CD1c-positive myeloid dendritic cell (primary cell): ENCODE results near the gene HCLS1.
"Not testable (repeated sequence)": the region's sequence is repeated elsewhere in the genome, so short reads cannot be mapped to it uniquely, and the experiment has no call there.

Experiments used
- DNase-seq: peaks from one replicate; pipeline ENCODE4 v3.0.0-alpha.2; 2016; ENCODE audit errors: extremely low spot score

Gene HCLS1, protein sequence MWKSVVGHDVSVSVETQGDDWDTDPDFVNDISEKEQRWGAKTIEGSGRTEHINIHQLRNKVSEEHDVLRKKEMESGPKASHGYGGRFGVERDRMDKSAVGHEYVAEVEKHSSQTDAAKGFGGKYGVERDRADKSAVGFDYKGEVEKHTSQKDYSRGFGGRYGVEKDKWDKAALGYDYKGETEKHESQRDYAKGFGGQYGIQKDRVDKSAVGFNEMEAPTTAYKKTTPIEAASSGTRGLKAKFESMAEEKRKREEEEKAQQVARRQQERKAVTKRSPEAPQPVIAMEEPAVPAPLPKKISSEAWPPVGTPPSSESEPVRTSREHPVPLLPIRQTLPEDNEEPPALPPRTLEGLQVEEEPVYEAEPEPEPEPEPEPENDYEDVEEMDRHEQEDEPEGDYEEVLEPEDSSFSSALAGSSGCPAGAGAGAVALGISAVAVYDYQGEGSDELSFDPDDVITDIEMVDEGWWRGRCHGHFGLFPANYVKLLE

DNA sequence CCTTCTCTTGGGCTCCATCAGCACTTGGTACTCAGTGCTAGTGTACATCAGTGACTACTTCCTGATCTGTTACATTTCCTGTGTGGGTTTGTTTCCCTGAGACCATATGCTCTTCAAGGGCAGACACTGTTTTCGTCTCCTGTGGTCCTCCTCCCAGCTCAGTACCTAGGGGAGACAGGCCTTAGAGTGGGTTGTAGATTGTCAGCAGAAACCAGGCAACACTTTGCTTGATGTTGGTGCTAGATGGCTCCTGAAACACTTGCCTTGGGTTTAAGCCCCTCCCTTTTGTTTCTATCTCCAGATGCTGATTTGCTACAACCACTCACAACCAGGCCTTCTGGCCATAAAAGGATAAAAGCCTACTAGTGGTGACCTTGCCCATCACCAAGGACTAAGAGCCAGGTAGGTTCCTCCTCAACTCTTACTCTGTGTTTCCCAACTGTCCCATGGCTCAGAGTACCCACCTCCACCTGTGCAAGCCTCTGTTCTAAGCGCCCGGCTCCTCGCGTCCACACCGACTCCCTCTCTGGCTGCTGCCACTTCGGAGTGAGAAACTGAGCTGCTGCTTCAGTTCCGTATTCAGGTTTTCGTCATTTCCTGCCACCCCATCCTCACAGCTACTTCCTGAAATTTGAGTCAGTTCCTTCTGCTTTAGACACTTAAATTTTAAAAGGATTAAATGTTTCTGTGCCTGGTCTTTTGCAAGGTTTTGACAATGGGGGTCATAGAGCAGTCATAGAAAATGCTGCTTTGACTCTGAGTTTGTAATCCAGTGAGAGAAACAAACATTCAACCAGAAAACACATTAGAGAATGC, at the start of gene HCLS1:
TSS of gene HCLS1 (minus strand) at position 548 of the 816 bp plus-strand sequence. CDS start 2,556 bp downstream, outside the sequence.
- DNase-seq = peak; percentile 88

DNA sequence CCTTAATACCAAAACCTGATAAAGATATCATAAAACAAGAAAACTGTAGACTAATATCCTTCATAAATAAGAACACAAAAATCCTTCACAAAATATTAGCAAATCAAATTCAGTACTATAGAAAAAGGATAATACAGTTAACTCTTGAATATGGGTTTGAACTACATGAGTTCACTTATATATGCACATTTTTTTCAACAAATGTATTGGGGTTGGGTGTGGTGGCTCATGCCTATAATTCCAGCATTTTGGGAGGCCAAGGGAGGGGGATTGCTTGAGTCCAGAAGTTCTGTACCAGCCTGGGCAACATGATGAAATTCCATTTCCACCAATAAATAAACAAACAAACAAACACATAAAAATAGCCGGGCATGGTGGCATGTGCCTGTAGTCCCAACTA, 49.6 kb upstream of the HCLS1 start:
- no peak for DNase-seq

DNA sequence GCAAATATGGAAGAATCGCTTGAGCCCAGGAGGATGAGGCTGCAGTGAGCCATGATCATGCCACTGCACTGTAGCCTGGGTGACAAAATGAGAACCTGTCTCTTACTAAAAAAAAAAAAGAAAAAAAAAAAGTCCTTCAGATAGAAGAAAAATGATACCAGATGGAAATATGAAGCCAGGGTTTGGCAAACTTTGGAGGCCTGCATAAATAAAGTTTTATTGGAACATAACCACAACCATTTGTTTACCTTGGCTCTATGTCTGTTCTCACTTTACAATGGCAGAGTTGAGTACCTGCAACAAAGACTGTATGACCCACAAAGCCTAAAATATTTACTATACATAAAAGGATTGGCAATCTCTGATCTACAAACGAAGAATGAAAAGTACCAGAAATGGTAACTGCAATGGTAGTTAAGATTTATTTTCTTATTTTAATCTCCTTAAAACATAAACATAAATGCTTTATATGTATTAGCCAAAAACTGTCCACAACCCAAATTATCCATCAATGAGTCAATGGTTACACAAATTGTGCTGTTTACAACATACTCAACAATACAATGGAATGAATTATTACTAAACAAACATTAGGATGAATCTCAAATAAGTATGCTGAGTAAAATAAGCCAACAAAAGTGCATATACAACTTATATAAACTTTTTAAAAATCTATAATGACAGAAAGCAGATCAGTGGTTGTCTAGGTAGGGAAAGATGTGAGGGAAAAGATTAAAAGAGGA, 47.0 kb upstream of the HCLS1 start:
- no peak for DNase-seq

DNA sequence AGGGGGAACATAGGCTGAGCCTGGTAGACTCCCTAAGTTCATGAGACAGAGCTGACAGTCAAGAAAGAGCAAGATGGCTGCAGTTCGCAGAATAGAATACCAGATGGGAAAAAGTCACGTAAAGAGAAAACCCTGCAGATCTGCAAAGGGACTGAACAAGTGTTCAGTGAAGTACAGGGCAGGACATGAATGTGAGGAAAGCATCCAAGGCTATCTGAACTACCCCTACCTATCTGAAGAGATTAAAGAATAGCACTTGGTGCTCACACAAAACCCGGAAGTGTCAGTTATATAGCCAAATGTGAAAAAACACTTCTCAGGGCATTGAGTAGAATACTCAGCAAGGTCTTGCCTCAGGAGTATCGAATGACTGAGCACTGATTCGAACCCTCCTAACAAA, 44.8 kb upstream of the HCLS1 start:
- no peak for DNase-seq

DNA sequence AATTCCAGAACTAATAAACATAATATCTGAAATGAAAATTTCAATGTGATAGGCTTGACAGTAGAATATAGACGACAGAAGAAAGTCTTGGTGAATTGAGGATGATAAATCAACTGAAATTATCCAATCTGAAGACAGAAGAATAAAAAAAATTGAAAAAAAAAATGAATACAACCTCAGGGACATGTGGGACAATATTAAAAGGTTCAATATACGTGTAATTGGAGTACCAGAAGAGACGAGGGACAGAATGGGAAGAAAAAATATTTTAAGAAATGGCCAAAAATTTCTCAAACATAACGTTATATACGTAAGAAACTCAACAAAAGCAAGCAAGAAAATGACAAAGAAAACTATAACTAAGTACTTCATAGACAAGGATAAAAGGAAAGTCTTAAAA, 43.3 kb upstream of the HCLS1 start:
- no peak for DNase-seq

DNA sequence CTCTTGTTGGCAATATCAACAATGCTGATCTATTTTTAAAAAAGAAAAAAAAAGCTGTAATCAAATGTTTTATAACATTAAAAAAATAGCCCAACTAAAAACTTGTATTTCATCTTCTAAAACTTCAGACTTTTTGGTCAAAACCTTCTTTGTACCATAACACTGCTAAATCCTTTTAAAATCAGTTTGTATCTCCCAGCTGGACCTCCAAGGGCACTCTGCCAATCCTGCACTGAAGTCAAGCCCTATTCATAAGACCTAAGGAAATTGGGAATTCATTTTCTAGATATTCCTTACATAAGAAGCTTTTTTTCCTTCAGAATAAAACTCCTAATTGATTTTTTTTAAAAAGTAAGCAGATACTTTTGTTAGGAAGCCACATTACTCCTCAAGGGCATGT, 38.2 kb upstream of the HCLS1 start:
- DNase-seq = no peak

DNA sequence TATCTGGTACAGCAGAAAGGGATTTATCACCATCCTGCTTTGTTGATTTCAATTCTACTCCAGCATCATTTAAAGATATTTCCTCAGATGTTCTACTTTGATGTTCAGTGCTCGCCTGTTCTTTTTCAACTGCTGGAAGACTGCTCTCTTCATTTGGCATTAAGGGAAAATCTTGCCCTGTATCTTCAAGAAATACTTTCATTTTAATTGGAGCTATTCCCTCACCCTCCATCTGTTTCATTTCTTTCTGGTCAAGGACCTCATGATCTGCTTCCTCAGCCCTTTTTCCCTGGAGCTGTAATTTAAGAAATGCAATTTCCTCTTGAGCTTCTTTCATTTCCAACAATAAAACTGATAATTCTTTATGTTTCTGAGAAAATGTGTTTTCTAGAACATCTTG, 37.8 kb upstream of the HCLS1 start:
- no peak for DNase-seq

DNA sequence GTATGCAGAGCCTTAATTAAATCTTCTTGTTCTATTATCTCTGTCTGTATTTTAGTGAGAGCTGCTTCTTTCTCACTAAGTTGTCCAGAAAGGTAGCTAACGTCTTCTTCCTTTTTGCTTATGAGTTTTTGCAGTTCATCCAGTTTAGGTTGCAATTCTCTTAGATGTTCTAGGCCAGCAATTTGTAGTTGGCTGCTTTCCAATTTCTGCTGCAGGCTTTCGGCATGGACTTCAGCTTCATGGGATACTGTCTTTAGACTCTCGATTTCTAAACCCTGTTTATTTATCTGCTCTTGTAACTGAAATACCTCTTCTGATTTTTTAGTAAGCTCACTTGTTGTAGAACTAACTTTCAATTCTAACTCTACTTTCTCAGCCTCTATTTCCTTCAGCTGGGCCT, 35.5 kb upstream of the HCLS1 start:
- DNase-seq = no peak

DNA sequence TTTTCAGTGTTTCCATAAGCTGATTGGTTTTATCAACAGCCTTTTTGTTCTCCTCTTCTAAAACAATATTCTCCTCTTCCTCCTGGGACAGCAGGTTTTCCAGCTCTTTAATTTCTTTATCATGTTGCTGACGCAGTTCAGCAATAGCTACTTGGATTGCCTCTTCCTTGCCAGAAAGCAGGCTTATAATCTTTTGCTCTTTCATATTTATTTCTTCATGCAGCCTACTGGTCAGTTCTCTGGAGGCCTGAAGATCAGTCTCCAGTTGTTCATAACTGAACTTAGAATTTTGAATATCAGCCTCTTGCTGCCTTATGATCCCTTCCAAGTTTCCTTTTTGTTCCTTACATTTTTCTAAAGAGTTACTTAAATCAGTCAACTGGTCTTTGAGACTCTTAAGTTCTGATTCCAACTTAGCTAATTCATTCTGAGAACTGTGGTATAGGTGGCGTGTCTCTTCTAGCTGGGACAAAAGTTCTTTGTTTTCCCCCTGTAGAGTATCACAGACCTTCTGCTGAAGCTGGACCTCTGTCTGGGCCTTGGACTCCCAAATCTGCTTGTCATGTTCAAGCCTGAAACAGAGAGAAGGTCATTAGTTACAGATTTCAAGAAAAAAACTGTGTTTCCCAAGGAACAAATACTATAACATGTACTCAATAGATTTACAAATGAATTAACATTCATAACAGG, 31.5 kb upstream of the HCLS1 start:
- DNase-seq = no peak

DNA sequence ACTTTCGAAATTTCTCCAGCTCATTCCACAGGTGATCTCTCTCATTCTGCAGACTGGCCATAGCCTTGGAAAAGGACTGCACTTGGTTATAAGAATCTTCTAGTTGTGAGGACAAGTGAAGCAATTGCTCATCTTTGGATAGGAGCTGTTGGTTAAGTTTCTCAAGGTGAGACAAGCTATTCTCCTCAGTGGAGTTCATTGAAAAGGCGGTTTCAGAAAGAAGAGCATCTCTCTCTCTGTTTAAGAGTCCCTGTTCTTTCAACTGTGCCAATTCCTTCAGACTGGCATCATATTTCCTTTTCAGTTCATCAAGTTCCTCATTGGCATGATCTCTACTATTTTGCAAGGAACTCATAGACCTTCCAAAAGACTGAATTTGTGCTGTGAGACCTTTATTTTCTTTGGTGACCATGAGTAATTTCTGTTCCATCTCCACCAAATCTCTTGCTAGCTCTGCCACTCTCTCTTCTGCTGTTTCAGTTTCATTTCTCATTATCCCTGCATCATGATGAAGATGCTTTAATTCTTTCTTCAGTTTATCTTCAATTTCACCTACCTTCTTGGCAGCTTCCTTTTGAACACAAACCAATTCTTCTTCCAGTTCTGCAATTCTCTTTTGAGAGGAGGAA, 30.2 kb upstream of the HCLS1 start:
- DNase-seq = no peak

DNA sequence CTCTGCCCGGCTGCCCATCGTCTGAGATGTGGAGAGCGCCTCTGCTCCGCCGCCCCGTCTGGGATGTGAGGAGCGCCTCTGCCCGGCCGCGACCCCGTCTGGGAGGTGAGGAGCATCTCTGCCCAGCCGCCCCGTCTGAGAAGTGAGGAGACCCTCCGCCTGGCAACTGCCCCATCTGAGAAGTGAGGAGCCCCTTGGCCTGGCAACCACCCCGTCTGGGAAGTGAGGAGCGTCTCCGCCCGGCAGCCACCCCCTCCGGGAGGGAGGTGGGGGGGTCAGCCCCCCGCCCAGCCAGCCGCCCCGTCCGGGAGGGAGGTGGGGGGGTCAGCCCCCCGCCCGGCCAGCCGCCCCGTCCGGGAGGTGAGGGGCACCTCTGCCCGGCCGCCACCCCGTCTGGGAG, 28.0 kb upstream of the HCLS1 start:
- DNase-seq = not testable (repeated sequence)

DNA sequence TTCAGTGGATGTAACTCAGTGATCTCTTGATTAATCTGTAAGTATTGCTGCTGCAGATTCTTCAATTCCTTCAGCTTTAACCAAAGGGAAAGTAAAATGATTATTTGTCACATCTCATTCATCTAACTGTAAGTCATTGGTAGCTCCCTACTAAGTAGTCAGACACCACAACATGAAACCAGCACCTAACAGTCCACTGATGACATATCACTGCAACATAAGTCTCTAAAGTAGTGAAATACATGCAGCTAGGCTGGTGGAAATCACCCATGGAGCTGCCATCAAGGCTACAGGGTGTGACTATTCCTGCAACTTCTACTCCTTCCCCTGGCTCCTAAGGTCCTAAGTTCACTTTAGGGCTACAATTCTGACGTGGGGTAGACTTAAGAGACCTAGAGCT, 21.1 kb upstream of the HCLS1 start:
- no peak for DNase-seq

DNA sequence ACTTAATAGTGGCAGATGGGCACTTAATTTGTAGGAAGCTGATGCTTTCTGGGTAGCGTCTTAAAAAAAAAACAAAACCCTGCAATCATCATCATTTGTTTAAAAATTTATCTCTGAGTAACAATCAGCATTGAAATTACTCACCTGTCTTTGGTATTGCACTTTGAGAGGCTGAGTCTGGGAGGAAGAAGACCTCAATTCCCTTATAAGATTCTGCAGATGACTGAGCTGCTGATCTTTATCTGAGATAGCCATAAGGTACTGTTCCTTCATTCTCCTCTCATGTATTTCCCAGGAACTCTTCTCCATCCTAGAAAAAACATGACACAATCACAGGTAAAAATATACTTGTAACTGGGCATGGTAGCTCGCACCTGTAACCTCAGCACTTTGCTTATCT, 16.4 kb upstream of the HCLS1 start:
- DNase-seq = no peak

DNA sequence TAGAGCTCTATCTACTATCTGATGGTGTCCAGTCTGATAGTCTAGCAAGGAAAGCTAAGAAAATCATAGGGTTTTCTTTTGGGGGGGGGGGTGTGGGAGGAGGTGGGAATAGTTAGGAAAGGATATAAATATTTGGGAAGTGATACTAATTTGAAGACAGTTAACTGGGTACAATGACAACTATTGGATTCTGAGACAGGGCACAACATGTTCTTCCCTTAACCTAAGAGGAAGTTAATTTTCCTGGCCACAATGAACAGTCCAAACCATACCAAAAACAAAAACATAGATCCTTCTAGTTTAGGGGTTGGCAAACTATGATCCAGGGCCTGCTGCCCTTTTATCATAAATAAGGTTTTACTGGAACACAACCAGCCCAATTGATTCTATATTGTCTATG, 10.0 kb upstream of the HCLS1 start:
- DNase-seq = no peak

DNA sequence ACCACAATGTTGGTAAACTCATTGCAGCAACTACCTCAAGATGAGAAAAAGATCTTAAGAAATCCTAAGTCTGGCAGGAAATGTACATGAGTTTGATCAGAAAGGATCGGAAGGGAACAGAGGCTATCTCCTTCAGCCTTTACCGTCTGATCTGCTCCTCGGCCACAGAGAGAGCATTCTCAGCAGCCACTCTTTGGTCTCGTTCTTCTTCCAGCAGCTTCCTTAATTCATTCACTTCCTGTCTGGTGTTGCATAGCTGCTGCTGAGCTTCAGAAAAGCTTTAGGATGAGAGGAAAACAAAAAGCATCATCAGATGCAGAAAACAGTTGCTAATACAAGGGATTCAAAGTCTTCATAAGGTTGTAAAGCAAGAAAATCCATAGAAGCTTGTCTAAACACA, 6.6 kb upstream of the HCLS1 start:
- peak; percentile 40 for DNase-seq

DNA sequence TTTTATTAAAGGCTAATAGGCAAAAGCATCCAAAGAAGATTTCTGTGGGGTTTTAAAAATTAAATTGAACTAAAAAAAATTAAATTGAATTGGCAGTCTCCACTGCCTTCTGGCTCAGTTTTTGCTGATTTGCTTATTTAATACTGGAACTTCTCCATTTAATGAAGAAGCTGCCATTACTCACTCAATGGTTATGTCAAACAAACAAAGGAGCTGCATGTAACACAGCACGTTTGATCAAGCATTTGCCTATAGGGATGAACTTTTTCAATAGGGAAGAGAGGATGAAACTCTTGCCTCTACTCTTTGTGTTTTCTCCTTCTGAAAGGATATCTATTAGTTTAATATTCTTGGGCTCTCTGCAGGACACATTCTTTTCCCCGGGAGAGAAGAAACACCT, 4.8 kb upstream of the HCLS1 start:
- peak; percentile 14 for DNase-seq

DNA sequence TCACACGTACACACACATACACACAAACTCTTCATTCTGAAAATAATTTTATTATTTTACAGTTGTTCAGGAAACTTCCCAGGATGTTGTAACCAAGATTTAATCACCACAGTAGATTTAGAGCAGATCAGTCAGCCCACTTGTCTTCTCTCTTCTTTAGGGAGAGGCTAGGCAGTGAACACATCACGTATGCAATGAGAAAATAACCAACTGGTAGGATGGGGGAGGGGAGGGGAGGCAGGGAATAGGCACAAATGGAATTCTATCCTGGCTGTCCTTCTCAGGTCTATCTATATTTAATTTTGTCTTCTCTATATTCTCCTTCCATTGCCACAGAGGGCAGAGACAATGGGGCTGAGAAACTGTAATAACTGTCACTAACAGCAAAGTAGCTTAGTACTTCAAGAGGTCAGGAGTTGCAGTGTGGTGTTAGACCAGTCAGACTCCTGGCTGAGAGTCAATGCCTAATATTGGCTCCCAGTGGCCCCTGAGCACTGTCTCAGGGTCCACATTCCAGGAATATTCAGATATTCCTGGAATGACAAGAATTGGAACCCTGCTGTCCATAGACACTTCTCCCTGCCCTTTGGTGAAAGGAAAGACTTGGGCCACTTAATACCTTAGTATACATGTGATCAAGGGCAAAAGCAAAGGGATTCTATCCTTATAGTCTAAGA, 2.6 kb upstream of the HCLS1 start:
- no peak for DNase-seq

DNA sequence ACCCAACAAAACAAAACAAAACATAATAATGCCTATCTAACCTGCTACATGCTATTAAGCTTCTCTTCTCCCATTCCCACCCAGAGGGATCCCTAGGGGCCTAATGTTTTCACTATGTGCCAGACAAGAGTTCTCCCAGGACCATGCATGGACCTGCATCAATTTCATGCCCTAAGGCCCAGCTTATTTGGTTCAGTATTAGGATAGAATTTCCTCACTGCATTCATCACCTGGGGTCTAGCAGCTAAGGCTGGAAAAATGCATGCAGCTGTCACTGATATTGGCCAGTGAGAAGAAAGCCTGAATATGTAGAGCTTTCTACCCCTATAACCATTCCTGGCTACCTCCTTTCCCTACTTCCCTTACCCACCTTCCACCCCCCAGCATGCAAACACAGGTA, 2.0 kb upstream of the HCLS1 start:
- DNase-seq = no peak

DNA sequence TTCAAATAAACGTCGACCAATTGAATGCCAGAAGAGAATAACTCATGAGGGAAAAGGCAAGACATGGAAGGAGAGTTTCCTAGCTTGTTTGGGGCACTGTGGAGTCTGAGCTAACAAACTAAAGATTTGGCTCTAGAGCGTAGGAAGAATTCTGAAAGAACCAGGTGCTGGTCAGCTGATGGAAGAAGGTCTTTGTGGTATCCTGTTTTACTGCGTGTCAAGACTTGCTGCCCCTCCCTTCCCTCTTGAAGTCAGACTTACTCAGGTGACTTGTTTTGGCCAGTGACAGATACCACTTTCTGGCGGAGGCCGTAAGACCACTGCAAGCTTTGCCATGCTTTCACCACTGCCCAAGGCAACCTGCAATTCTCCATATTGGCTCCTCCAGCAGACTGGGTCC, 673 bp upstream of the HCLS1 start:
- no peak for DNase-seq

DNA sequence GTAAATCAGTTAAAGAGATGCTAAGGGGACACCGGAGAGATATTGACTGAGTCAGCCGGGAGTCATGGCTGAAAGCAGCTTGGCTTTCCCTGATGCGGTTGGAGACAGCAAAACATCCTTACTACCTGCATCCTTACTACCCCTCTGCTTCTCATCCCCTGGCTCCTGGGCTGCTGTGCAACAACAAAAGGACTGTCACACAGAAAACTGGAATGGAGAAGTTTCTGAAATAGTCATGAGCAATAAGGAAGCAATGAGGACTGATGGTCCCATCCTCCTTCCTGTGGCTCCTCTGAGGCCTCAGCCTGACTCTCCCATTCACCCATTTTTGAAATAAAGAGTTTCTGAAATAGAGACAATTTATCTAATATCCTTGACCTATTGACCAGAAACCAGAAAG, 1.1 kb downstream of the HCLS1 start:
- no peak for DNase-seq
